Medulla oblongata (tissue), 1 donor: ENCODE measurements around the gene GPX6.
"Not testable (repeated sequence)": the region's sequence is repeated elsewhere in the genome, so short reads cannot be mapped to it uniquely, and the experiment has no call there.

ENCODE experiments used
- DNase-seq: peaks from one replicate; pipeline ENCODE4 v3.0.0-alpha.2; 2015; ENCODE audit errors: extremely low spot score

The GPX6 gene

DNA sequence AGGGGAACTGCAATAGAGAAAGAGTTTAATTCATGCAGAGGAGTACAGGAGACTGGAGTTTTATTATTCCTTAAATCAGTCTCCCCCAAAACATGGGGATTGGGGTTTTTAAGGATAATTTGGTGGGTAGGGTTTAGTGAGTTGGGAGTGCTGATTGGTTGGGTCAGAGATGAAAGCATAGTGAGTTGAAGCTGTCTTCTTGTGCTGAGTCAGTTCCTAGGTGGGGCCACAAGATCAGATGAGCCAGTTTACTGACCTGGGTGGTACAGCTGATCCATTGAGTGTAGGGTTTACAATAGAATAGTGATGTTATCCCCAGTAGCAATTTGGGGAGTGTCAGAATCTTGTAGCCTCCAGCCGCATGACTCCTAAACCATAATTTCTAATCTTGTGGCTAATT lies 29.1 kb downstream of the GPX6 start:
- no peak for DNase-seq

DNA sequence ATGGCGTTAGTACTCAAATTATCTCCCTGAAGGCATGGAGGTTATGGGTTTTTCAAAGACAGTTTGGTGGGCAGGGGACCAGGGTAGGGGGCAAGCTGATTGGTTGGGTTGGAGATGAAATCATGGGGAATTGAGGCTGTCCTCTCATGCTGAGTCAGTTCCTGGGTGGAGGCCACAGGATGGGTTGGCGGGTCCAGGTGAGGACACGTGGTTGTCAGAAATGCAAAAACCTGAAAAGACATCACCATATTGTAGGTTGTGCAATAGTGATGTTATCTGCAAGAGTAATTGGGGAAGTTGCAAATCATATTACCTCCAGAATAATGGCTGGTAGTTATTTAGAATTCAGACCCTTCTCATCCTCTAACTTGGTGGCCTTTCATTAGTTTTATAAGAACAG lies 30.1 kb downstream of the GPX6 start:
- no peak for DNase-seq

DNA sequence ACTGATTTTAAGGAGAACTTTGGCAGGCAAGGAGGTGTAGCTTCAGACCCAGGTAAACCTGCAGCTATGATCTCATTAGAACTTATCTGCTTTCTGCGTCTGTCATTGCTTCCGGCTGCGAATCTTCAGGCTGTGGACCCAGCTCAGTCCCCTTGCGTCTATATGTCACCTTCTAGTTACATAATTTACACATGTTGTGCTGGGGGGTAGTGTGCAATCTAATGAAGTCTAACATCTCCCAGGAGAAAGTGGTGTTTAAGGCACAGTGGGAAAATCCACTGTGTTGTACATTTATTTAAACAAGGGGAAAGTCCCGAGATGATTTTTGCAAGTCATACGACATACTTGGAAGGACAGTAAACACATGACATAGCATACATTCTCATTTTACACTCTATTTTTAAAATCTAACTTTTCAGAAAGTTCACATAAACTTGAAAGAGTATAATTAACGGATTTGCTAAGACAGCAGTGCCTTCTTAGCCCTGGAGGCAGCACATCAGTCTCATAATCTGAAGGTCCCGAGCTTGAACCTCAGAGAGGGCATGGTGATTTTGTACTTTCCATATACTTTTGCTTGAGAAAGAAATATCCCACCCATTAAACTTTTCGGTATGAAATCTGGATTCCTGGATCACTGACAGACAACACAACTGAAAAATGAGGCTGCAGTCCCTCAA lies 35.2 kb downstream of the GPX6 start:
- DNase-seq, result no peak

DNA sequence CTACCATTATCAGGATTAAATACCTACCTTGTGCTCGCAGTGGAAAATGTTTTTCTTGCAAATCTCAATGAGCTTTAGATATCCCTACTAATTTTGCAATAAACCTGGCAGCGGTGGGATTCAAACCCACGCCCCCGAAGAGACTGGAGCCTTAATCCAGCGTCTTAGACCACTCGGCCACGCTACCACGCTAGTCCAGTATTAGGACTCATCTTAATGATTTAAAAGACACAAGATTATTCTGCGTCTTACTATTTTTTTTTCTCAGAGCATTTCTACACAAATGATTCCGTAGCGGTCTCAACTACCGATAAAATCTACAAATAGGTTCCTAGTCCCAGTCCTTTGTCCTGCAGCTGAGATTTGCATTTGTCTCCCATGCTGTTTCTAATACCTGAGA lies 37.1 kb downstream of the GPX6 start:
- DNase-seq, result no peak

DNA sequence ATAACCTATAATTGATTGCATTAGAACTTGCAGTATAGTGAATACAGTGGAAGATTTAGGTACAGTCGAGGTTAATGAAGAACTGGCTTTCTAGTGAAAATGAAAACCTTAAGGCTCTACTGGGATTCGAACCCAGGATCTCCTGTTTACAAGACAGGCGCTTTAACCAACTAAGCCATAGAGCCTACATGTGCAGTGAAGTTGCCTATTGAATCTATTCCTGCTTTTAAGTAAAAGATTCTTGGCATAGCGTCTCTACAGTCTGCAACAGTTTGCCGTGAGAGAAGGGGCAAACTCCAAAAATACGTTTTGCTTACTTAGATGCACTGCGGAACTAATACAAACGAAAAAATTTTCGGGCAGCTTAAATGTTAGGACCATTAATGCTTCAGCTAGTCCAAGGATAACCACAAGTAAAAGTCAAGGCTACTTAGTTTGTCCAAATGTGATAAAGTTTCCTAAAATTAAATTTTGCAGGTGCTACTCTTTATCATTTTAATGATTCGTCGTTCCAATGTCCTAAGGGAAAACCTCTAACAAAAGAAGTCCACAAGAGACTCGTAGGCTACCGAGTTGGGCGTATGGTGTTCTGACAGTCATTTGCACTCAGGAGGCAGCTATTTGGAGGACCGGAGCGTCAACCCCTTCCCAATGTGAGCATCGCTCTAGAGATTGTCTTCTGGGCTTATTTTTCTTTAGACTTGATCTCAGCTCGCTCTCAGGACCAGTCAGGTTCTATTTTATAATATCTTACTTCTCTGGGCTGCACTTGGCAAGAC lies 41.0 kb downstream of the GPX6 start:
- peak; percentile 46 for DNase-seq

GRCh38 chr6:28469153-28469745 lies 46.3 kb downstream of the GPX6 start:
- DNase-seq, result not testable (repeated sequence)

DNA sequence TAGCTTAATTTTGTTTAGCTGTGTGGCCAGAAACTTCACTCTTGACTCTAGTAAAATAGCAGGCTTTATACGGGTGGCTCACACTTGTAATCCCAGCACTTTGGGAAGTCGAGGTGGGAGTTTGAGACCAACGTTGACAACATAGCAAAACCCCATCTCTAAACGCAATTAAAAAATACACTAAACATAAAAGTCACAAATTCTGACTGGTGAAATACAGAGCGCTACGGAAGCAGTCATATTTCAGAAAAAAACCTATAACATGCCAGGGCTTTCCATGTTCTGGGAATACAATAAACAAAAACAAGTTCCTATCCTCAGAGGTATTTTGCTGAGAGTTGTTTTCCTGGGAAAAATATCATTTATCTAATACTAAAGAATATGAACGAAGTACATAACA lies 47.5 kb downstream of the GPX6 start:
- no peak for DNase-seq

DNA sequence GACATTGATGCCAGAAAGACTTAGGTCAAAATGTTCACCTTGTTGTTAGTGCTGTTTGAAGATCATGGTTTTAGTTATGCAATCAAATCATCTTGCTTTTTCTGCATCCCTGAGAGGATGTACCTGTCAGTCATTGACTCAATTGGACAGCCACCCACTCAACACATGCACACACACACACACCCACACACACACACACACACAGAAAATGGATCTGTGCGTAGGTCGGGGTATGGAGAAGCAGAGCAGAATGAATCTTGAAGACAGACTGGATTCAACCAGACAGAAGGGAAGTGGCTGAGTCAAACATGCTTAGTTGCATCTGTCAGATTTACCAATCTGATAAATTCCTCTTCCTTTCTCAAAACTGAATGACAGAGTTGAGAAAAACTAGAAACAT lies 53.2 kb downstream of the GPX6 start:
- no peak for DNase-seq

- no peak for DNase-seq
These were observed 57.0 kb downstream of the GPX6 start for GRCh38 chr6:28458568-28458967.
